ENCODE measurements around the gene MCL1.

MCL1 gene

GRCh38 chr1:150550222-150551050, 29.0 kb downstream of the MCL1 start:
- no peak for DNase-seq
- in situ Hi-C loops (cut with HindIII; ENCODE audit: low pct_ligation_motif_present, low pct_unique_long_range_greater_than_20kb, low sequenced_read_pairs): no loop called here

GRCh38 chr1:150549496-150550221, 29.8 kb downstream of the MCL1 start:
- DNase-seq: no peak
- in situ Hi-C loops (cut with HindIII; ENCODE audit: low pct_ligation_motif_present, low pct_unique_long_range_greater_than_20kb, low sequenced_read_pairs): no loop called here

- peak; percentile 83 for DNase-seq
- in situ Hi-C loops (cut with HindIII; ENCODE audit: low pct_ligation_motif_present, low pct_unique_long_range_greater_than_20kb, low sequenced_read_pairs): no loop called here
These were observed 30.5 kb downstream of the MCL1 start, which contains the start of gene ADAMTSL4 for GRCh38 chr1:150548632-150549495. Gene ADAMTSL4, plus strand, starts transcription at chr1:150549408. Its CDS starts 2,881 bp downstream, at chr1:150552289.

- no peak for DNase-seq
- in situ Hi-C loops (cut with HindIII; ENCODE audit: low pct_ligation_motif_present, low pct_unique_long_range_greater_than_20kb, low sequenced_read_pairs): no loop called here
These were observed 31.1 kb downstream of the MCL1 start for GRCh38 chr1:150548324-150548631.

GRCh38 chr1:150546294-150546937, 33.0 kb downstream of the MCL1 start:
- no peak for DNase-seq
- in situ Hi-C loops (cut with HindIII; ENCODE audit: low pct_ligation_motif_present, low pct_unique_long_range_greater_than_20kb, low sequenced_read_pairs): no loop called here

DNA sequence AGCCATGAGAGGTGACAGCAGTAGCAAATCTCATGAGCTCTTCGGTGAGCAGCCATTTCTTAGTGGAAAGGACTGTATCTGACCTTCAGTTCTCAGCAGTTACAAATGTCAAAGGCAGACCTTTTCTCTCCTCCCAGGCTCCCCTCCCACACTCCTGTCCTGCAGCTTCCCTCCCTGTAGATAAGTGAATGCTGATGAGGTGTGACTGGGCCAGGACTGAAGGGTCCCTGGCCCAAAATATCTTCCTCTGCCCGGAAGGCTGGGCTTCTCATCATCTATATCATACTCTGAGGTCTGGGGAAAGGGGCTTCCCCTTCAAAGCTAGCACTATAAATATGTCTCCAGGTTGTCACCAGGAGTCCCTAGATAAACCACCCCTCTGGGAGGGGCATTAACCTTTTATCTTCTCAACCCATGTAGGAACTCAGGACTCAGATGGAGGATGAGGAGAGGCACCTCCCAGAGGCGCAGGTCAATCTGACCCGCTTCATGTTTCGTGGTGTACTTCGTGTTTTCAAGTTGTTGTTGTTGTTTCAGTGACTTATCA, 33.9 kb downstream of the MCL1 start:
- in situ Hi-C loops (cut with HindIII; ENCODE audit: low pct_ligation_motif_present, low pct_unique_long_range_greater_than_20kb, low sequenced_read_pairs): no loop called here

DNA sequence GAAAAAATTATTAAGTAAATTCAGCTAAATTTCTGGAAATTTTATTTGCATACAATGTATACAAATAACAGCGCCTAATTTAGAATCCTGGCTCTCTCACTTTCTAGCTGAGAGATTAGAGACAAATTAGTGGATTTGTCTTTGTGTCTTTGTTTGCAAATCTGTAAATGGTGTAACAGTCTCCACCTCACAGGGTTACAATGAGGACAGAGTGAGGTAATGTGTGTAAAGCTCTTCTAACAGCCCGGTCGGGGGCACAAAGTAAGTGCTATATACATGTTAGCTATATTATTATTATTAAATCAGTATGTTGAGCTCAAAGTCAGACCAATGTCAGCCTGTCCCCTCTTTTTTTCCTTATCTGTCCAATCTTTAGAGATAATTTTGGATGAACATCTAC, 35.2 kb downstream of the MCL1 start:
- DNase-seq: no peak
- in situ Hi-C loops (cut with HindIII; ENCODE audit: low pct_ligation_motif_present, low pct_unique_long_range_greater_than_20kb, low sequenced_read_pairs): no loop called here

More for the DNA sequence above, 33.9 kb downstream of the MCL1 start:
- DNase-seq: no peak

DNA sequence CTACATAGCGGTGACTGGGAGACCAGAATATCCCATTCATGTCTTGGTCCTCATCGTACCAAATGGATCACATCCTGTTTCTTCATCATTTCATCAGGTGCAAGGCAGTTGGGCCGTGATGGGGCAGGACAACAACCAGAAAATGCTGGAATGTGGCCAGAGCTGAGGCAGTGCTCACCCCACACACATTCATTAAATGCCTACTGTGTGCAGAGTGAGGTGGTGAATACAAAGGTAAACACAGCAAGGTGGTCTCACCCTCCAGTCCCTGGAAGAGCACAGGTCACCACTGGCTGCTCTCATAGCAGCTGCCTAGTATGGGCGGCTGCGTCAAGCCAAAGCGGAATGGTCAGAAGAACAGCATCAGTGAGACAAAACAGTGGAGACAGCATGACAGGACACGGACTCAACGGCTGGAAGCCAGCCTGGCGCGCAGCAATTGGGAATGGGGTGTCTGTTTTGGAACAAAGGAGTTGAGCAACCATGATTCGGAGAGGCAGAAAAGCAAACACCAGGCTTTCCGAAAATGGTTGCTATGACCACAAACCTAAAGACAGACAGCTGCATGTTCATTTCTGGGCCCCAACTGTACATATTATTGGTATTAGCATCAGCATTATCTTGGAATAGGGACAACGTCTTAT, 35.8 kb downstream of the MCL1 start:
- in situ Hi-C loops (cut with HindIII; ENCODE audit: low pct_ligation_motif_present, low pct_unique_long_range_greater_than_20kb, low sequenced_read_pairs): no loop called here
- no peak for DNase-seq

- DNase-seq: peak; percentile 77
- in situ Hi-C loops (cut with HindIII; ENCODE audit: low pct_ligation_motif_present, low pct_unique_long_range_greater_than_20kb, low sequenced_read_pairs): no loop called here
These were observed 41.4 kb downstream of the MCL1 start for GRCh38 chr1:150537732-150538684.

DNA sequence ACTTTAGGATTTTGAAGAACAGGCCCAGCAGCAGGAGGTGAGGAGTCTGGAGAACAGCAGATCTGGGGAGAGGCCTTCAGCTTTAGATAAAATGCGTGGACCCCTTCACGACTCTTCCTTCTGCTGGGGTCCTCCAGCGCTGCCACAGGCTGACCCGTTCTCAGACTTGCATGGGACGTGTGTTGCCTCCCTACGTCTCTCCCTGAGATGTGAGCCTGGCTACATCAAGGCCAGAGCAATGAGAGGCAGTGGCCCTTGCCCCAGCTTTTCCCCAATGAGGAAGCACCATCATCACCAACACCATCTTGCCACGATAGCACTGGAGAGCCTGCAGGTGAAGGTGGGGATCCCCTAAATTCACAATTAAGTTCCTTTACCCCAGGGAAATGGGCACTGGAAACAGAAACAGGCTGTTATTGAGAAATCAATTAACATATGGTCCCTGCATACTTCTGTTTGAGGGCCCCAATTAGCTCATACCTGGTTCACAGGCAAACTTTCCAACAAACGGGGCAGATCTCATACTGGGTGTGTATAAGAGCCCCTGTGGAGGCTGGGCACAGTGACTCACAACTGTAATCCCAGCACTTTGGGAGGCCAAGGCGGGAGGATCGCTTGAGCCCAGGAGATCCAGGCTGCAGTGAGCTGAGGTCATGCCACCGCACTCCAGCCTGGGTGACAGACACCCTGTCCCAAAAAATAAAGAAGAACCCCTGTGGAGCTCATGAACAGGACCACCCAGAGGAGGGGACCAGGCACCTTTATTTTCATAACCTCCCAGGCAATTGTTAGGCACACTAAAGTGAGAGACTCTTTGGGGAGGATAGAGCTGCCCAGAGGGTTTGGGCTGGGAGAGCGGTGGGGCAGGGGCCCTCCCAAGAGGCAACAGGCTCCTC, 42.3 kb downstream of the MCL1 start:
- no peak for DNase-seq

DNA sequence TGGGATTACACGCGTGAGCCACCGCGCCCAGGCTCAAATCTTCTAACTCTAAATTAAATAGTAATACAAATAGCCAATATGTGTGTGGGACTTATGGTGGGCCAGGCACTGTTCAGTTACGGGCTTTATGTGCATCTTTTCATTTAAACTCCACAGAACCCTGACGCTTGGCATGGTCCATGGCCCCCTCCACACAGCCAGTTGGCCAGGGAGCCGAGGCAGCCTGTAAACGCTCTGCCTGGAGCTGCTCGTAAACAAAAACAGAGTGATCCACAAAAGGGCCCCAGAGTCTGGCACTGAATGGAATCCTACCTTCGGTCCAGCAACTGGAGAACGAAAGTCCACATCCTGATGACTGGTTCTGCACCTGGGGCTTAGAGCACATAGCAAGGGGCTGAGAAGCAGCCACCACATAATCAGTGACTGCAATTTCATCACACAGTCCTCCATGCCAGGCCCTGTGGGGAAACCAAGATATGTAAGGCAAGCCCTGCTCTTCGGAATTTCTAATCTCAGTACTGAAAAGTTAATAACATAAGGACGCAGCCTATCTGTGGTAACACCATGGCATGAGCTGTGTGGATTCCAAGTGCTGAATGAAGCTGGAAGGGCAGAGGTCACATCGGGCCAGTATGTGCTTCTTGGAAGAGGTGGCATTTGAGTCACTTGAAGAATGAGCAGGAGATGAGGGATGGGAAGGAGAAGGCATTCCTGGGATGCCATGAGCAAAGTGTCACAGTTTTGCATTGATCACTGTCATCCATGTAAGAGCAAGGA, 43.7 kb downstream of the MCL1 start:
- DNase-seq: peak; percentile 70
- in situ Hi-C loops (cut with HindIII; ENCODE audit: low pct_ligation_motif_present, low pct_unique_long_range_greater_than_20kb, low sequenced_read_pairs): no loop called here

More for the DNA sequence above, 42.3 kb downstream of the MCL1 start:
- in situ Hi-C loops (cut with HindIII; ENCODE audit: low pct_ligation_motif_present, low pct_unique_long_range_greater_than_20kb, low sequenced_read_pairs): no loop called here

- in situ Hi-C loops (cut with HindIII; ENCODE audit: low pct_ligation_motif_present, low pct_unique_long_range_greater_than_20kb, low sequenced_read_pairs): no loop called here
- no peak for DNase-seq
These were observed 45.4 kb downstream of the MCL1 start for GRCh38 chr1:150534002-150534401.

DNA sequence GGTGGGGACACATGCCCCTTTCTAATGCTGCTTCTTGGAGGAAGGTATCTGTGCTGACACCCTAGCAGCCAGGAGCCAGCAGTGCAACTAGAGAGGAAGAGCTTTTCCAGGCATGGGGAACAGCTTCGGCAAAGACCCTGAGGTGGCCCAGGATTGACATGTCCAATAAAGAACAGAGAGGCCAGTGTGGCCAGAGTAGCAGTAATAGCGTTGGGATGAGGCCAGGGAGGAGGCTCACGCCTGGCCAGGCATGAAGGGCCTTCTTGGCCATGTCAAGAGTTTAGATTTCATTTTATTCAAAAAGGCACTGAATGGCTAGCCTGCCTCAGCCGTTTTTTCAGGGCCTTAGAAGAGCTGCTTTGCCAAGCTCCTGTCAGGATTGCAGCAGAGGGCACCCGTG, 46.5 kb downstream of the MCL1 start:
- in situ Hi-C loops (cut with HindIII; ENCODE audit: low pct_ligation_motif_present, low pct_unique_long_range_greater_than_20kb, low sequenced_read_pairs): no loop called here
- no peak for DNase-seq

- DNase-seq: no peak
- in situ Hi-C loops (cut with HindIII; ENCODE audit: low pct_ligation_motif_present, low pct_unique_long_range_greater_than_20kb, low sequenced_read_pairs): no loop called here
These were observed 48.8 kb downstream of the MCL1 start for GRCh38 chr1:150530491-150531159.

DNA sequence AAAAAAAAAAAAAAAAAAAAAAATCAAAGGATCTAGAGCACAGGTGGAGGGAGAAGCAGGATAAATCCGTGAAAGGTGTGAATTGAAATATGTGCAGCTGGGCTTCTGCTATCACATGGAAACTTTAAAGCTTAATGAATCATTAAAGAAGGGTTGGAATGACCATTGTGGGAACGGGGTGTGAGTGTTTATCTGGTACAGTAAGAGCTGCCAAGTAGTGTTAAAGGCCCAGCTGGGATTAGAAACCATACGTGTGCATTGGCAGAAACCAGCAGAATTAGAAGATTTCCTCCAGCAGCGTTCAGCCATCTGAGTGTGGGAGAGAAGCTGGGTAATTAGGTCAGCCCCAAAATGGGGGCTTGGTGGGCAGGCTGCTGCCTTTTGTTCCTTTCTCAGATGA, 50.4 kb downstream of the MCL1 start:
- no peak for DNase-seq
- in situ Hi-C loops (cut with HindIII; ENCODE audit: low pct_ligation_motif_present, low pct_unique_long_range_greater_than_20kb, low sequenced_read_pairs): no loop called here
